DMS 273 treated with DMSO at 0.1 percent for 48 hours (cell line): ENCODE measurements around the gene TCEAL9.
A peak's percentile ranks its signal among the peaks of the same experiment; 100 is the strongest.
"Not testable (repeated sequence)": the region's sequence is repeated elsewhere in the genome, so short reads cannot be mapped to it uniquely, and the experiment has no call there.

Source experiments
- DNase-seq: peaks from one replicate; lab custom pipeline; 2025; lab: John Stamatoyannopoulos, UW

Gene TCEAL9

GRCh38 chrX:103356130-103356798, at the start of gene TCEAL9:
Gene TCEAL9, plus strand, starts transcription at chrX:103356506. Its CDS starts 1,179 bp downstream, at chrX:103357685.
- DNase-seq = peak; percentile 40

GRCh38 chrX:103309860-103310554, 46.3 kb upstream of the TCEAL9 start:
- no peak for DNase-seq

- DNase-seq = peak; percentile 20
These were observed 45.5 kb upstream of the TCEAL9 start, which contains the start of gene BEX2 for GRCh38 chrX:103310555-103311398. Gene BEX2, minus strand, starts transcription at chrX:103310990. Its CDS starts 1,014 bp downstream, at chrX:103309976.

- DNase-seq = no peak
These were observed 44.9 kb upstream of the TCEAL9 start for GRCh38 chrX:103311399-103311780.

GRCh38 chrX:103329991-103330390, 26.3 kb upstream of the TCEAL9 start, which contains the start of gene TCEAL7:
Gene TCEAL7, plus strand, starts transcription at chrX:103330239. Its CDS starts 1,165 bp downstream, at chrX:103331404.
- DNase-seq = no peak

GRCh38 chrX:103330681-103331288, 25.5 kb upstream of the TCEAL9 start:
- DNase-seq = no peak

GRCh38 chrX:103338663-103339062, 17.6 kb upstream of the TCEAL9 start:
- no peak for DNase-seq

- peak; percentile 44 for DNase-seq
These were observed 13.2 kb upstream of the TCEAL9 start for GRCh38 chrX:103343105-103343504.

- no peak for DNase-seq
These were observed 11.7 kb upstream of the TCEAL9 start for GRCh38 chrX:103344606-103345005.

- no peak for DNase-seq
These were observed 8.5 kb upstream of the TCEAL9 start for GRCh38 chrX:103347682-103348397.

GRCh38 chrX:103356858-103357257, 552 bp downstream of the TCEAL9 start:
- no peak for DNase-seq

- DNase-seq = no peak
These were observed 1.6 kb downstream of the TCEAL9 start for GRCh38 chrX:103357871-103358270.

- not testable (repeated sequence) for DNase-seq
These were observed 3.3 kb downstream of the TCEAL9 start for GRCh38 chrX:103359605-103360004.

GRCh38 chrX:103360092-103360491, 3.8 kb downstream of the TCEAL9 start:
- DNase-seq = no peak

GRCh38 chrX:103360916-103361315, 4.6 kb downstream of the TCEAL9 start:
- no peak for DNase-seq

GRCh38 chrX:103361798-103362197, 5.5 kb downstream of the TCEAL9 start:
- no peak for DNase-seq

- DNase-seq = no peak
These were observed 6.2 kb downstream of the TCEAL9 start for GRCh38 chrX:103362474-103362873.

GRCh38 chrX:103363046-103363445, 6.7 kb downstream of the TCEAL9 start:
- no peak for DNase-seq

GRCh38 chrX:103367502-103367901, 11.2 kb downstream of the TCEAL9 start:
- no peak for DNase-seq

GRCh38 chrX:103369479-103369878, 13.2 kb downstream of the TCEAL9 start:
- no peak for DNase-seq

- no peak for DNase-seq
These were observed 16.6 kb downstream of the TCEAL9 start for GRCh38 chrX:103372886-103373285.
